WTC11 (cell line): ENCODE measurements around the gene GALNT17.

Source experiments
- ATF1 ChIP-seq: sonication (generic); formaldehyde crosslinking; IDR thresholded peaks from 2 replicates; pipeline ENCODE4 v1.8.1; 2023; ENCODE audit warnings: mild to moderate bottlenecking, moderate library complexity, missing genetic modification reagents
- ATF2 ChIP-seq: sonication (generic); formaldehyde crosslinking; IDR thresholded peaks from 2 replicates; pipeline ENCODE4 v1.8.1; 2022; ENCODE audit warnings: low read depth, missing genetic modification reagents, borderline replicate concordance
- CREB1 ChIP-seq: sonication (generic); formaldehyde crosslinking; IDR thresholded peaks from 2 replicates; pipeline ENCODE4 v1.8.0; 2023; ENCODE audit warnings: mild to moderate bottlenecking, missing genetic modification reagents
- ETV6 ChIP-seq: sonication (generic); formaldehyde crosslinking; IDR thresholded peaks from 2 replicates; pipeline ENCODE4 v1.8.1; 2022; ENCODE audit warnings: mild to moderate bottlenecking, missing genetic modification reagents
- JUN ChIP-seq: sonication (generic); formaldehyde crosslinking; IDR thresholded peaks from 2 replicates; pipeline ENCODE4 v1.8.0; 2023; ENCODE audit warnings: mild to moderate bottlenecking, missing genetic modification reagents
- NFYB ChIP-seq: sonication (generic); formaldehyde crosslinking; conservative IDR thresholded peaks from 2 replicates; pipeline ENCODE4 v1.8.0; 2022; ENCODE audit warnings: low read depth, missing genetic modification reagents
- PRRX2 ChIP-seq: fragments of 250-450 bp; sonication (Bioruptor Pico); IDR thresholded peaks from 2 replicates; pipeline ENCODE4 v1.8.0; 2021; ENCODE audit warnings: mild to moderate bottlenecking
- RELA ChIP-seq: sonication (generic); formaldehyde crosslinking; IDR thresholded peaks from 2 replicates; pipeline ENCODE4 v1.8.1; 2022; ENCODE audit warnings: missing genetic modification reagents, mild to moderate bottlenecking, borderline replicate concordance
- SMAD3 ChIP-seq: sonication (generic); formaldehyde crosslinking; IDR thresholded peaks from 2 replicates; pipeline ENCODE4 v1.8.0; 2022; ENCODE audit warnings: missing genetic modification reagents, mild to moderate bottlenecking, borderline replicate concordance
- SP1 ChIP-seq: sonication (generic); formaldehyde crosslinking; conservative IDR thresholded peaks from 2 replicates; pipeline ENCODE4 v1.8.1; 2022; ENCODE audit warnings: missing genetic modification reagents
- TEAD4 ChIP-seq: sonication (generic); formaldehyde crosslinking; IDR thresholded peaks from 2 replicates; pipeline ENCODE4 v1.8.0; 2022; ENCODE audit warnings: mild to moderate bottlenecking, missing genetic modification reagents
- ZNF138 ChIP-seq: sonication (generic); formaldehyde crosslinking; conservative IDR thresholded peaks from 2 replicates; pipeline ENCODE4 v1.8.1; 2022; ENCODE audit warnings: mild to moderate bottlenecking, moderate library complexity, missing genetic modification reagents
- TF ChIP-seq, protein P1 (sequence below): fragments of 200-600 bp; IDR thresholded peaks from 2 replicates; pipeline ENCODE4 v1.8.0; 2022; ENCODE audit warnings: antibody characterized with exemption
- TF ChIP-seq, protein P2 (sequence below): sonication (generic); formaldehyde crosslinking; IDR thresholded peaks from 2 replicates; pipeline ENCODE4 v1.8.1; 2022; ENCODE audit warnings: low read depth, mild to moderate bottlenecking, moderate library complexity, missing genetic modification reagents, borderline replicate concordance

- TF ChIP-seq, protein P1, sequence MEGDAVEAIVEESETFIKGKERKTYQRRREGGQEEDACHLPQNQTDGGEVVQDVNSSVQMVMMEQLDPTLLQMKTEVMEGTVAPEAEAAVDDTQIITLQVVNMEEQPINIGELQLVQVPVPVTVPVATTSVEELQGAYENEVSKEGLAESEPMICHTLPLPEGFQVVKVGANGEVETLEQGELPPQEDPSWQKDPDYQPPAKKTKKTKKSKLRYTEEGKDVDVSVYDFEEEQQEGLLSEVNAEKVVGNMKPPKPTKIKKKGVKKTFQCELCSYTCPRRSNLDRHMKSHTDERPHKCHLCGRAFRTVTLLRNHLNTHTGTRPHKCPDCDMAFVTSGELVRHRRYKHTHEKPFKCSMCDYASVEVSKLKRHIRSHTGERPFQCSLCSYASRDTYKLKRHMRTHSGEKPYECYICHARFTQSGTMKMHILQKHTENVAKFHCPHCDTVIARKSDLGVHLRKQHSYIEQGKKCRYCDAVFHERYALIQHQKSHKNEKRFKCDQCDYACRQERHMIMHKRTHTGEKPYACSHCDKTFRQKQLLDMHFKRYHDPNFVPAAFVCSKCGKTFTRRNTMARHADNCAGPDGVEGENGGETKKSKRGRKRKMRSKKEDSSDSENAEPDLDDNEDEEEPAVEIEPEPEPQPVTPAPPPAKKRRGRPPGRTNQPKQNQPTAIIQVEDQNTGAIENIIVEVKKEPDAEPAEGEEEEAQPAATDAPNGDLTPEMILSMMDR, result no peak
- TF ChIP-seq ZNF138, result no peak
- no peak for TF ChIP-seq SMAD3 (CRISPR knock-in tag)
- no peak for TF ChIP-seq CREB1 (CRISPR knock-in tag)
- TF ChIP-seq JUN (CRISPR knock-in tag), result no peak
- no peak for TF ChIP-seq TEAD4 (CRISPR knock-in tag)
- TF ChIP-seq NFYB, result no peak
- TF ChIP-seq ATF2 (CRISPR knock-in tag), result no peak
- no peak for TF ChIP-seq ATF1 (CRISPR knock-in tag)
- no peak for TF ChIP-seq PRRX2 (CRISPR knock-in tag)
- TF ChIP-seq ETV6 (CRISPR knock-in tag), result no peak
- no peak for TF ChIP-seq RELA (CRISPR knock-in tag)
- no peak for TF ChIP-seq SP1 (CRISPR knock-in tag)
- TF ChIP-seq, protein P2, sequence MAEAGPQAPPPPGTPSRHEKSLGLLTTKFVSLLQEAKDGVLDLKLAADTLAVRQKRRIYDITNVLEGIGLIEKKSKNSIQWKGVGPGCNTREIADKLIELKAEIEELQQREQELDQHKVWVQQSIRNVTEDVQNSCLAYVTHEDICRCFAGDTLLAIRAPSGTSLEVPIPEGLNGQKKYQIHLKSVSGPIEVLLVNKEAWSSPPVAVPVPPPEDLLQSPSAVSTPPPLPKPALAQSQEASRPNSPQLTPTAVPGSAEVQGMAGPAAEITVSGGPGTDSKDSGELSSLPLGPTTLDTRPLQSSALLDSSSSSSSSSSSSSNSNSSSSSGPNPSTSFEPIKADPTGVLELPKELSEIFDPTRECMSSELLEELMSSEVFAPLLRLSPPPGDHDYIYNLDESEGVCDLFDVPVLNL (CRISPR knock-in tag), result no peak
These were observed 298.3 kb downstream of the GALNT17 start for GRCh38 chr7:71430246-71430645.
